NT2/D1 (cell line): Measurements from ENCODE around the gene LGALS9C.
"Not testable (repeated sequence)": the region's sequence is repeated elsewhere in the genome, so short reads cannot be mapped to it uniquely, and the experiment has no call there.

Experiments used
- SUZ12 ChIP-seq: IDR thresholded peaks from 2 replicates; pipeline ENCODE4 v1.6.1; 2011; ENCODE audit not compliant: insufficient read length, insufficient read depth; ENCODE audit errors: extremely low read depth
- YY1 ChIP-seq: IDR thresholded peaks from 2 replicates; pipeline ENCODE4 v1.6.1; 2011; ENCODE audit not compliant: insufficient read length, insufficient read depth
- ZNF274 ChIP-seq: IDR thresholded peaks from 2 replicates; pipeline ENCODE4 v1.6.1; 2011; ENCODE audit warnings: mild to moderate bottlenecking, low read depth, low read length

DNA sequence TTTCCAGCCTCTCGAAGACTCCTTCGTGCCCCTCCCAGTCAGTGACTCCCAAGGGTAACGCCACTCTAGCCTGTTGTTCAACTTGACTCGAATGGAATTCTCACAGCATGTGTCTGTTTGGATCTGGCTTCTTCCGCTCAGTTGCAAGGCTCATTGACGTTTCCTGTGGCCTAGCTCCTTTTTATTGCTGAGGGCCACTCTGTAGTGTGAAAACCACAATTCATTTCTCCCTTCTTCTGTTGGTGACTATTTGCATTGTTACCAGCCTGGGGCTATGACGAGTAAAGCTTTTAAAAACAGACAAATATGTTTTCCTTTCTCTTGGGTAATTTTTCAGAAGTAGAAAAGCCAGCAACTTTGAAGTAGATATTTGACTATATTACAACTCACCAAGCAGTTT, 1.8 kb upstream of the LGALS9C start:
- not testable (repeated sequence) for TF ChIP-seq ZNF274, YY1, SUZ12
